K562 (cell line): Measurements from ENCODE around the gene VTN. TPM values are rescaled to one million over a fixed set of nuclear protein-coding genes. Genes with fewer than 3 reads are reported as not detected.
A peak's percentile ranks its signal among the peaks of the same experiment; 100 is the strongest.

ENCODE experiments used
- BHLHE40 ChIP-seq: IDR thresholded peaks from 2 replicates; pipeline ENCODE4 v1.6.1; 2011; ENCODE audit warnings: low read length, improper control_type of control experiment
- BRCA1 ChIP-seq, 2 experiments: fragments of 450-650 bp in 1 of 2; sonication (generic) in 1 of 2; formaldehyde crosslinking in 1 of 2; IDR thresholded peaks; 2 replicates each; pipeline versions ENCODE4 v1.5.0 to v1.6.1; 2017 to 2020; ENCODE audit warnings: mild to moderate bottlenecking in 1 of 2, missing genetic modification reagents in 1 of 2
- CBFA2T3 ChIP-seq: fragments of 450-650 bp; IDR thresholded peaks from 2 replicates; pipeline ENCODE4 v1.6.1; 2017
- CREBBP ChIP-seq: IDR thresholded peaks from one replicate; pipeline ENCODE4 v1.6.1; 2012; ENCODE audit warnings: low read depth, mild to moderate bottlenecking, control low read depth, inconsistent platforms, low read length
- CTBP1 ChIP-seq: fragments of 450-650 bp; IDR thresholded peaks from 2 replicates; pipeline ENCODE4 v1.6.1; 2016; ENCODE audit warnings: borderline replicate concordance
- ERF ChIP-seq: fragments of 450-650 bp; formaldehyde crosslinking; IDR thresholded peaks from 2 replicates; pipeline ENCODE4 v1.4.0; 2020; ENCODE audit warnings: mild to moderate bottlenecking, mixed read lengths
- GABPB2 ChIP-seq: fragments of 250-450 bp; sonication (Bioruptor Pico); conservative IDR thresholded peaks from 2 replicates; pipeline ENCODE4 v1.5.1; 2021; ENCODE audit warnings: mild to moderate bottlenecking
- JUND ChIP-seq, 2 experiments: IDR thresholded peaks; 2 replicates in 1 of 2; 3 replicates in 1 of 2; pipeline ENCODE4 v1.6.1; 2011; ENCODE audit warnings: borderline replicate concordance in 2 of 2, low read depth in 2 of 2, low read length in 2 of 2, improper control_type of control experiment in 1 of 2, missing biosample characterization in 1 of 2, missing genetic modification characterization in 1 of 2, missing genetic modification reagents in 1 of 2
- LARP7 ChIP-seq: fragments of 450-650 bp; IDR thresholded peaks from 2 replicates; pipeline ENCODE4 v1.6.1; 2016
- MAFG ChIP-seq: fragments of 450-650 bp; conservative IDR thresholded peaks from 2 replicates; pipeline ENCODE4 v1.6.1; 2016; ENCODE audit warnings: missing genetic modification characterization, missing compliant biosample characterization
- NFIX ChIP-seq: fragments of 250-450 bp; sonication (Bioruptor Pico); IDR thresholded peaks from 2 replicates; pipeline ENCODE4 v1.4.0; 2020; ENCODE audit warnings: low read depth, mild to moderate bottlenecking, moderate library complexity
- NR2C2 ChIP-seq, 2 experiments: fragments of 200-800 bp in 1 of 2; sonication (Bioruptor generic) in 1 of 2; sonication (generic) in 1 of 2; formaldehyde crosslinking in 1 of 2; IDR thresholded peaks; 2 replicates each; pipeline versions ENCODE4 v1.6.1 to v1.8.0; 2016 to 2022; ENCODE audit warnings: mild to moderate bottlenecking in 1 of 2, missing compliant biosample characterization in 1 of 2, missing genetic modification characterization in 1 of 2, missing genetic modification reagents in 1 of 2
- POLR2AphosphoS5 ChIP-seq: IDR thresholded peaks from 2 replicates; pipeline ENCODE4 v1.6.1; 2011; ENCODE audit warnings: mild to moderate bottlenecking, low read depth, low read length, moderate library complexity; ENCODE audit not compliant: control insufficient read depth, insufficient read depth
- POLR2H ChIP-seq: IDR thresholded peaks from 2 replicates; pipeline ENCODE4 v1.6.1; 2016; ENCODE audit warnings: missing genetic modification characterization, low read depth, mild to moderate bottlenecking, control low read depth, missing compliant biosample characterization, moderate library complexity
- RBM15 ChIP-seq: fragments of 200-400 bp; formaldehyde crosslinking; IDR thresholded peaks from 2 replicates; pipeline ENCODE4 v1.6.1; 2018; ENCODE audit warnings: mild to moderate bottlenecking, low read length, moderate library complexity; ENCODE audit not compliant: insufficient read depth
- SOX6 ChIP-seq: fragments of 450-650 bp; IDR thresholded peaks from 2 replicates; pipeline ENCODE4 v1.6.1; 2014; ENCODE audit warnings: mild to moderate bottlenecking
- SREBF1 ChIP-seq: fragments of 150-350 bp; IDR thresholded peaks from 2 replicates; pipeline ENCODE4 v1.6.1; 2014; ENCODE audit warnings: antibody characterized with exemption, low read depth, low read length, borderline replicate concordance
- TAF7 ChIP-seq: fragments of 450-650 bp; IDR thresholded peaks from 2 replicates; pipeline ENCODE4 v1.6.1; 2016; ENCODE audit warnings: missing genetic modification characterization, missing compliant biosample characterization
- THRAP3 ChIP-seq: fragments of 450-650 bp; IDR thresholded peaks from 2 replicates; pipeline ENCODE4 v1.6.1; 2016; ENCODE audit warnings: mild to moderate bottlenecking, inconsistent platforms, borderline replicate concordance
- TRIM28 ChIP-seq: fragments of 450-650 bp; IDR thresholded peaks from 2 replicates; pipeline ENCODE4 v1.6.1; 2017
- ZFP1 ChIP-seq: fragments of 450-650 bp; formaldehyde crosslinking; IDR thresholded peaks from 2 replicates; pipeline ENCODE4 v1.4.0; 2020; ENCODE audit warnings: mild to moderate bottlenecking, mixed read lengths
- ZFX ChIP-seq: sonication (generic); formaldehyde crosslinking; IDR thresholded peaks from 2 replicates; pipeline ENCODE4 v1.8.0; 2022; ENCODE audit warnings: mild to moderate bottlenecking, missing genetic modification reagents, moderate library complexity
- ZNF124 ChIP-seq: sonication (generic); formaldehyde crosslinking; IDR thresholded peaks from 2 replicates; pipeline ENCODE4 v1.8.1; 2022; ENCODE audit warnings: missing genetic modification reagents
- ZNF146 ChIP-seq: IDR thresholded peaks from one replicate; pipeline ENCODE4 v1.6.1; 2018; ENCODE audit warnings: missing compliant biosample characterization; ENCODE audit not compliant: unreplicated experiment
- polyA plus RNA-seq, 8 experiments: library from polyadenylated mRNA; depleted of rRNA in 4 of 8; stranded (reverse) in 5 of 8; unstranded in 3 of 8; fragments of >200 nt; fragmentation: Nextera tagmentation in 2 of 8; fragmentation: Illumina TruSeq in 1 of 8; extraction: Ambion mirVana in 2 of 8; extraction: Trizol in 1 of 8; gene quantifications; 2 replicates each; pipeline versions ENCODE4 v1.2.1 to v1.2.3, GENCODE V29; 2011 to 2014; ENCODE audit warnings: inconsistent platforms in 1 of 8, missing spikeins in 1 of 8
- total RNA-seq, 7 experiments: library from RNA; depleted of rRNA in 6 of 7; stranded (reverse); fragments of >200 nt in 6 of 7; fragmentation: Illumina TruSeq in 2 of 7; extraction: Trizol in 2 of 7; gene quantifications; 2 replicates each; pipeline versions ENCODE4 v1.2.1 to v1.2.3, GENCODE V29; 2011 to 2021; ENCODE audit warnings: low replicate concordance in 1 of 7
- TF ChIP-seq, protein P1 (sequence below): conservative IDR thresholded peaks from 2 replicates; pipeline ENCODE4 v1.6.1; 2011; ENCODE audit warnings: low read depth, mild to moderate bottlenecking, low read length; ENCODE audit not compliant: control insufficient read depth
- TF ChIP-seq, protein P2 (sequence below): fragments of 250-450 bp; sonication (Bioruptor Pico); IDR thresholded peaks from 2 replicates; pipeline ENCODE4 v1.8.0; 2021; ENCODE audit warnings: moderate library complexity, mild to moderate bottlenecking, inconsistent platforms
- TF ChIP-seq, protein P3 (sequence below): fragments of 450-650 bp; IDR thresholded peaks from 2 replicates; pipeline ENCODE4 v1.6.1; 2016; ENCODE audit warnings: low read depth, mild to moderate bottlenecking, moderate library complexity

The VTN gene
- total and polyA plus RNA-seq, 9 of the 15 experiments (the other 6 are each of a cell fraction or from before 2014, with no cell fraction given) = 0.13 to 1.0 (median 0.29) TPM; not detected in 1

- TF ChIP-seq, protein P1, sequence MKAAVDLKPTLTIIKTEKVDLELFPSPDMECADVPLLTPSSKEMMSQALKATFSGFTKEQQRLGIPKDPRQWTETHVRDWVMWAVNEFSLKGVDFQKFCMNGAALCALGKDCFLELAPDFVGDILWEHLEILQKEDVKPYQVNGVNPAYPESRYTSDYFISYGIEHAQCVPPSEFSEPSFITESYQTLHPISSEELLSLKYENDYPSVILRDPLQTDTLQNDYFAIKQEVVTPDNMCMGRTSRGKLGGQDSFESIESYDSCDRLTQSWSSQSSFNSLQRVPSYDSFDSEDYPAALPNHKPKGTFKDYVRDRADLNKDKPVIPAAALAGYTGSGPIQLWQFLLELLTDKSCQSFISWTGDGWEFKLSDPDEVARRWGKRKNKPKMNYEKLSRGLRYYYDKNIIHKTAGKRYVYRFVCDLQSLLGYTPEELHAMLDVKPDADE = no peak
- TF ChIP-seq TRIM28 (no peak), SOX6 (peak; percentile 77), GABPB2 (no peak), NR2C2 (CRISPR knock-in tag; IDR thresholded peaks at IDR 0.05) (no peak), NR2C2 (tag; IDR thresholded peaks at IDR 0.05) (no peak), BRCA1 (IDR thresholded peaks at IDR 0.05) (no peak), BRCA1 (CRISPR knock-in tag; IDR thresholded peaks at IDR 0.05) (no peak), LARP7 (no peak), SREBF1 (no peak), BHLHE40 (peak; percentile 41; the same call in 1 of the 2 replicates), ZNF146 (CRISPR knock-in tag) (no peak), CTBP1 (peak; percentile 56; the same call in 1 of the 2 replicates), TAF7 (tag) (no peak), RBM15 (no peak), NFIX (CRISPR knock-in tag) (no peak), ZNF124 (no peak), JUND (IDR thresholded peaks at IDR 0.05; ENCODE audit: borderline replicate concordance, low read depth, low read length) (peak; percentile 54; the same call in 1 of the 2 replicates), JUND (tag; IDR thresholded peaks at IDR 0.05; ENCODE audit: borderline replicate concordance, low read depth, low read length) (peak; percentile 69; the same call in 1 of the 3 replicates), ERF (CRISPR knock-in tag) (no peak), CBFA2T3 (no peak), ZFP1 (CRISPR knock-in tag) (no peak), ZFX (CRISPR knock-in tag) (no peak), POLR2AphosphoS5 (no peak), MAFG (tag) (no peak), CREBBP (no peak), POLR2H (tag) (no peak), THRAP3 (no peak)
- TF ChIP-seq, protein P2, sequence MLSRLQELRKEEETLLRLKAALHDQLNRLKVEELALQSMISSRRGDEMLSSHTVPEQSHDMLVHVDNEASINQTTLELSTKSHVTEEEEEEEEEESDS (CRISPR knock-in tag) = no peak
- TF ChIP-seq, protein P3, sequence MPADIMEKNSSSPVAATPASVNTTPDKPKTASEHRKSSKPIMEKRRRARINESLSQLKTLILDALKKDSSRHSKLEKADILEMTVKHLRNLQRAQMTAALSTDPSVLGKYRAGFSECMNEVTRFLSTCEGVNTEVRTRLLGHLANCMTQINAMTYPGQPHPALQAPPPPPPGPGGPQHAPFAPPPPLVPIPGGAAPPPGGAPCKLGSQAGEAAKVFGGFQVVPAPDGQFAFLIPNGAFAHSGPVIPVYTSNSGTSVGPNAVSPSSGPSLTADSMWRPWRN = peak; percentile 52
Observed at GRCh38 chr17:28379814-28380801, 10.0 kb upstream of the VTN start (continued).
